Cerebellar nuclear complex (tissue), 1 donor: ENCODE measurements around the gene MED17.

ENCODE experiments used
- DNase-seq, 2 experiments: peaks; one replicate each; lab custom pipeline; 2025; lab: John Stamatoyannopoulos, UW

MED17 gene

GRCh38 chr11:93849751-93850593 is 65.9 kb downstream of the MED17 start:
- no peak for DNase-seq

- DNase-seq = no peak
Measured at GRCh38 chr11:93850594-93851018, 66.5 kb downstream of the MED17 start, which contains the start of gene VSTM5. Gene VSTM5, minus strand, starts transcription at chr11:93850618. Its CDS starts 116 bp downstream, at chr11:93850502.

- no peak for DNase-seq
Measured at GRCh38 chr11:93852242-93852641, 68.2 kb downstream of the MED17 start.

GRCh38 chr11:93857413-93858120 is 73.5 kb downstream of the MED17 start:
- DNase-seq = no peak

- no peak for DNase-seq
Measured at GRCh38 chr11:93858121-93858775, 74.2 kb downstream of the MED17 start.

GRCh38 chr11:93861808-93862207 is 77.7 kb downstream of the MED17 start:
- no peak for DNase-seq
